ENCODE measurements around the gene PDE10A.

PDE10A gene

DNA sequence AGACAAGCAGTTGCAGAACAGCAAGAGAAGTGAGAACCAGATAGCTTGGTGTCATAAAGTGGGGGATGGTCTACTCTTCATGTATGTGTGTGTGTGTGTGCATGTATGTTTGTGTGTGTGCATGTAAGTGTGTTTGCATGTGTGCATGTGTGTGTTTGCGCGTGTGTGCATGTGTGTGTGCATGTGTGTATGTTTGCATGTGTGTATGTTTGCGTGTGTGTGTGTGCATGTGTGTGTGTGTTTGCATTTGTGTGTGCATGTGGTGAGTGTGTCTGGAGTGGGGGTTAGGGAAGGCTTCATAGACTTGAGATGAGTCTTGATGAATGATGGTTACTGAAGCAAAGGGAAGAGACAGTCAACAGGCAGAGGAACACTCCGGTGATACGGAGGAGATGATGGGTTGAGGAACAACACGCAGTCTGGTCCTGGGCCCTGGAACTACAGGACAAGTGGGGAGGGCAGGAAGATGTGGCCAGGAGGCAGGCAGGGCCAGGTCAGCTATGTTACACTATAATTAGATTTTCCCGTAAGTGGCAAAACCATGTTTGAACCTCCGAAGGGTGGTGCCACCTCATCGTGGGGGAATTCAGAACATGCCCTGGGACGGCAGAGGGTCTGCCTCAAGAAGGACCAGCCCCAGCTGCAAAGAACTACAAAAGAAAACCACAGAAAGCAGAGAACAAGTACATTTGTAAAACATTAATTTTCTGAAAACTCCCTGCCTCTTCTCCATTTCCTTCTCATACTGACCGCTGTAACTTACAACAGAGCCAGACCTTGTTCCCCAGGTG, 38.7 kb upstream of the PDE10A start:
- H4K20me1 ChIP-seq (ENCODE audit: low read depth, low read length), result no peaks in the 10 kb centered on the region
- H3K4me2 ChIP-seq (ENCODE audit: low read depth, low read length, poor library complexity, severe bottlenecking), result no peak overlapping the region
- H2AFZ ChIP-seq (ENCODE audit: low read depth, low read length, severe bottlenecking), result no peak overlapping the region
- H3F3A ChIP-seq (ENCODE audit: insufficient read depth), result no peaks in the 10 kb centered on the region
- H3K9ac ChIP-seq (ENCODE audit: low read length), result no peak overlapping the region
- H3K36me3 ChIP-seq (ENCODE audit: low read length), result no peaks in the 10 kb centered on the region
- H3K9me3 ChIP-seq (ENCODE audit: insufficient read depth, low read length), result no peaks in the 10 kb centered on the region
- no peaks in the 10 kb centered on the region; the same call in 1 of the 2 replicates for H3K9me2 ChIP-seq (replicated peaks; ENCODE audit: insufficient read depth, low read length)
- no peak overlapping the region for H3K27ac ChIP-seq (ENCODE audit: low read depth, low read length)
- H3K79me2 ChIP-seq (ENCODE audit: insufficient read depth, low read length), result no peaks in the 10 kb centered on the region
- H3K27me3 ChIP-seq (ENCODE audit: low read length), result no peaks in the 10 kb centered on the region
- TF ChIP-seq EZH2phosphoT487 (conservative IDR thresholded peaks at IDR 0.05; ENCODE audit: low read length), result no peak
- TF ChIP-seq CTCF (IDR thresholded peaks at IDR 0.05; ENCODE audit: insufficient read depth, low read length, poor library complexity, severe bottlenecking), result no peak
- no peak overlapping the region for H3K4me3 ChIP-seq (ENCODE audit: insufficient read depth, low read length, poor library complexity, severe bottlenecking)

DNA sequence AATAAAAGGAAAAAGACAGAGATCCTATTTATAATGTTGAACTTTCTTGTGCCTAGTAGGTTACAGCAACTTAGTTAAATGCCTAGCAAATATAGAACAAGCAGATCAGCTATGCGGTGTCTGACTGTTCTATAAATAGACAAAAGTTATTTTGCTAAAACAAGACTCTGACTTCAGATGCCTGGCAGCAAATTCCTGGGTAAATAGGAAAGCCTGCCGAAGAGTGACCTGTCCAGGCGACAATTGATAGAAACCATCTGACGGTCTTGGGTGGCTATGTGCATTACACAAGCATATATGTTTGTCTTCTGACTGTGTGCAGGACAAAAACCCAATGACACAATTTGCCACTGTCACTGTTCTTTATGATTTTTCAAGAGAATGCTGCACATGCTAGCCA, 38.0 kb upstream of the PDE10A start:
- H4K20me1 ChIP-seq (ENCODE audit: low read depth, low read length), result no peaks in the 10 kb centered on the region
- H2AFZ ChIP-seq (ENCODE audit: low read depth, low read length, severe bottlenecking), result no peak overlapping the region
- no peaks in the 10 kb centered on the region for H3K9me3 ChIP-seq (ENCODE audit: insufficient read depth, low read length)
- no peaks in the 10 kb centered on the region for H3K27me3 ChIP-seq (ENCODE audit: low read length)
- H3K4me3 ChIP-seq (ENCODE audit: insufficient read depth, low read length, poor library complexity, severe bottlenecking), result no peak overlapping the region
- TF ChIP-seq CTCF (IDR thresholded peaks at IDR 0.05; ENCODE audit: insufficient read depth, low read length, poor library complexity, severe bottlenecking) (no peak), EZH2phosphoT487 (conservative IDR thresholded peaks at IDR 0.05; ENCODE audit: low read length) (no peak)
- H3K4me2 ChIP-seq (ENCODE audit: low read depth, low read length, poor library complexity, severe bottlenecking), result no peak overlapping the region
- H3K9me2 ChIP-seq (replicated peaks; ENCODE audit: insufficient read depth, low read length), result no peaks in the 10 kb centered on the region; the same call in 1 of the 2 replicates
- no peaks in the 10 kb centered on the region for H3K79me2 ChIP-seq (ENCODE audit: insufficient read depth, low read length)
- H3K9ac ChIP-seq (ENCODE audit: low read length), result no peak overlapping the region
- H3K27ac ChIP-seq (ENCODE audit: low read depth, low read length), result no peak overlapping the region
- no peaks in the 10 kb centered on the region for H3F3A ChIP-seq (ENCODE audit: insufficient read depth)
- no peaks in the 10 kb centered on the region for H3K36me3 ChIP-seq (ENCODE audit: low read length)

- no peaks in the 10 kb centered on the region for H3F3A ChIP-seq (ENCODE audit: insufficient read depth)
- no peak overlapping the region for H3K9ac ChIP-seq (ENCODE audit: low read length)
- H4K20me1 ChIP-seq (ENCODE audit: low read depth, low read length), result no peaks in the 10 kb centered on the region
- no peak overlapping the region for H3K4me3 ChIP-seq (ENCODE audit: insufficient read depth, low read length, poor library complexity, severe bottlenecking)
- TF ChIP-seq CTCF (IDR thresholded peaks at IDR 0.05; ENCODE audit: insufficient read depth, low read length, poor library complexity, severe bottlenecking), result no peak
- no peak for TF ChIP-seq EZH2phosphoT487 (conservative IDR thresholded peaks at IDR 0.05; ENCODE audit: low read length)
- no peak overlapping the region for H3K27ac ChIP-seq (ENCODE audit: low read depth, low read length)
- H3K79me2 ChIP-seq (ENCODE audit: insufficient read depth, low read length), result no peaks in the 10 kb centered on the region
- no peaks in the 10 kb centered on the region; the same call in 1 of the 2 replicates for H3K9me2 ChIP-seq (replicated peaks; ENCODE audit: insufficient read depth, low read length)
- no peak overlapping the region for H2AFZ ChIP-seq (ENCODE audit: low read depth, low read length, severe bottlenecking)
- no peaks in the 10 kb centered on the region for H3K9me3 ChIP-seq (ENCODE audit: insufficient read depth, low read length)
- H3K36me3 ChIP-seq (ENCODE audit: low read length), result no peaks in the 10 kb centered on the region
- H3K27me3 ChIP-seq (ENCODE audit: low read length), result no peaks in the 10 kb centered on the region
- H3K4me2 ChIP-seq (ENCODE audit: low read depth, low read length, poor library complexity, severe bottlenecking), result no peak overlapping the region
Measured at GRCh38 chr6:165698868-165699267, 35.8 kb upstream of the PDE10A start.
